IMR-90 (cell line): ENCODE data around the gene TMEM247. TPM values are rescaled to one million over a fixed set of nuclear protein-coding genes. Genes with fewer than 3 reads are reported as not detected.

Experiments
- ATAC-seq: fragments of 200-7000 bp; cut with Tn5 transposase; 2 replicates; pipeline ENCODE4 v1.9.1; 2020; ENCODE audit warnings: low read depth, mild to moderate bottlenecking, moderate library complexity
- BruUV-seq: library from RNA; stranded (reverse); fragments of 400-500 nt; replicated peaks from 2 replicates; lab custom pipeline; 2021; lab: Mats Ljungman, UMichigan
- CTCF ChIA-PET: fragments of 300-600 bp; formaldehyde crosslinking; extraction: SDS; loops from one replicate; lab custom pipeline; 2021; ENCODE audit warnings: antibody characterized with exemption; lab: Yijun Ruan, JAX
- POLR2A ChIA-PET: fragments of 300-600 bp; sonication (Branson Sonifier 250); formaldehyde crosslinking; loops from one replicate; lab custom pipeline; 2022; ENCODE audit warnings: antibody characterized with exemption; ENCODE audit not compliant: unreplicated experiment; lab: Charles Lee
- DNase-seq: peaks from one replicate; pipeline ENCODE4 v3.0.0; 2013
- H2AFZ ChIP-seq: replicated peaks from 2 replicates; pipeline ENCODE3; 2013; ENCODE audit warnings: low read length, mild to moderate bottlenecking; ENCODE audit not compliant: poor library complexity
- H2AK5ac ChIP-seq: 2 replicates; pipeline ENCODE4 v1.6.1; 2013; ENCODE audit warnings: low read depth, low read length, inconsistent platforms
- H2AK9ac ChIP-seq: replicated peaks from 2 replicates; pipeline ENCODE3; 2013; ENCODE audit warnings: mild to moderate bottlenecking, low read depth, low read length, moderate library complexity; ENCODE audit not compliant: poor library complexity
- H2BK120ac ChIP-seq: 2 replicates; pipeline ENCODE4 v1.6.1; 2013; ENCODE audit warnings: low read depth, low read length, inconsistent platforms
- H2BK15ac ChIP-seq: 3 replicates; pipeline ENCODE4 v1.6.1; 2013; ENCODE audit warnings: low read depth, low read length, inconsistent platforms
- H2BK20ac ChIP-seq: 2 replicates; pipeline ENCODE4 v1.6.1; 2013; ENCODE audit warnings: low read depth, mild to moderate bottlenecking, inconsistent platforms, low read length, moderate library complexity
- H2BK5ac ChIP-seq: 2 replicates; pipeline ENCODE4 v1.6.1; 2013; ENCODE audit warnings: mild to moderate bottlenecking, low read depth, low read length, inconsistent platforms; ENCODE audit not compliant: poor library complexity, severe bottlenecking
- H3K14ac ChIP-seq: replicated peaks from 2 replicates; pipeline ENCODE4 v1.6.1; 2013; ENCODE audit warnings: low read depth, low read length, inconsistent platforms
- H3K18ac ChIP-seq: 2 replicates; pipeline ENCODE4 v1.6.1; 2013; ENCODE audit warnings: low read depth, low read length, control low read depth
- H3K23ac ChIP-seq: 2 replicates; pipeline ENCODE4 v1.6.1; 2013; ENCODE audit warnings: low read depth, low read length, inconsistent platforms
- H3K27ac ChIP-seq: 2 replicates; pipeline ENCODE4 v1.5.1; 2013; ENCODE audit warnings: mild to moderate bottlenecking, control low read depth, low read length; ENCODE audit not compliant: insufficient read depth
- H3K27me3 ChIP-seq: 2 replicates; pipeline ENCODE4 v1.6.1; 2013; ENCODE audit warnings: low read length; ENCODE audit not compliant: control insufficient read depth, insufficient read depth
- H3K36me3 ChIP-seq: 2 replicates; pipeline ENCODE4 v1.6.1; 2013; ENCODE audit warnings: low read length, mixed read lengths; ENCODE audit not compliant: control insufficient read depth, insufficient read depth
- H3K4ac ChIP-seq: 2 replicates; pipeline ENCODE4 v1.6.1; 2013; ENCODE audit warnings: low read depth, low read length, inconsistent platforms
- H3K4me1 ChIP-seq: 2 replicates; pipeline ENCODE4 v1.6.1; 2013; ENCODE audit warnings: low read length, mixed read lengths; ENCODE audit not compliant: control insufficient read depth, insufficient read depth
- H3K4me2 ChIP-seq: 2 replicates; pipeline ENCODE4 v1.6.1; 2013; ENCODE audit warnings: low read depth, mild to moderate bottlenecking, control low read depth, low read length, moderate library complexity
- H3K4me3 ChIP-seq: 2 replicates; pipeline ENCODE4 v1.5.1; 2013; ENCODE audit warnings: low read depth, mild to moderate bottlenecking, control low read depth, low read length, moderate library complexity; ENCODE audit not compliant: insufficient read depth
- H3K56ac ChIP-seq: 2 replicates; pipeline ENCODE4 v1.6.1; 2013; ENCODE audit warnings: low read length, inconsistent platforms; ENCODE audit not compliant: insufficient read depth; ENCODE audit errors: extremely low read depth
- H3K79me1 ChIP-seq, 2 experiments: 2 replicates each; pipeline ENCODE4 v1.6.1; 2013; ENCODE audit warnings: low read length in 2 of 2, inconsistent platforms in 1 of 2, low read depth in 1 of 2
- H3K9ac ChIP-seq: 2 replicates; pipeline ENCODE4 v1.6.1; 2013; ENCODE audit warnings: low read depth, low read length, control low read depth
- H3K9me1 ChIP-seq: 2 replicates; pipeline ENCODE4 v1.6.1; 2013; ENCODE audit warnings: low read length, inconsistent platforms; ENCODE audit not compliant: insufficient read depth
- H3K9me3 ChIP-seq: 2 replicates; pipeline ENCODE4 v1.6.1; 2013; ENCODE audit warnings: low read length; ENCODE audit not compliant: control insufficient read depth, insufficient read depth
- H4K20me1 ChIP-seq: 2 replicates; pipeline ENCODE4 v1.6.1; 2013; ENCODE audit warnings: low read length, inconsistent platforms; ENCODE audit not compliant: insufficient read depth
- H4K5ac ChIP-seq: 2 replicates; pipeline ENCODE4 v1.6.1; 2013; ENCODE audit warnings: mild to moderate bottlenecking, low read depth, low read length, control low read depth
- H4K8ac ChIP-seq, 2 experiments: 2 replicates each; pipeline ENCODE4 v1.6.1; 2013; ENCODE audit warnings: low read depth in 2 of 2, low read length in 2 of 2, control low read depth in 1 of 2, inconsistent platforms in 1 of 2
- H4K91ac ChIP-seq: 2 replicates; pipeline ENCODE4 v1.6.1; 2013; ENCODE audit warnings: low read depth, low read length, inconsistent platforms; ENCODE audit not compliant: insufficient read depth
- POLR2A ChIP-seq: IDR thresholded peaks from 2 replicates; pipeline ENCODE4 v1.6.1; 2012; ENCODE audit warnings: mild to moderate bottlenecking, low read depth, low read length
- RFX5 ChIP-seq: IDR thresholded peaks from 2 replicates; pipeline ENCODE4 v1.8.0; 2012; ENCODE audit warnings: low read depth, mild to moderate bottlenecking, low read length, moderate library complexity
- WGBS, 2 experiments: methylation state at CpG; one replicate each; pipeline versions ENCODE4 v1.1.5 to v1.1.7; 2013; ENCODE audit warnings: missing lambda C conversion rate in 2 of 2; ENCODE audit not compliant: insufficient read length in 1 of 2; ENCODE audit errors: extremely low coverage in 2 of 2; 5-methylcytosine and 5-hydroxymethylcytosine counted together
- dilution Hi-C: fragments of 300-500 bp; cut with HindIII; formaldehyde crosslinking; loops from one replicate; pipeline ENCODE4 v1.14.3; 2018; ENCODE audit warnings: low sequenced_read_pairs; ENCODE audit not compliant: unreplicated experiment
- in situ Hi-C: fragments of 300-500 bp; cut with MboI; formaldehyde crosslinking; loops from 3 replicates; pipeline ENCODE4 v1.14.3; 2019; ENCODE audit warnings: low sequenced_read_pairs, inconsistent platforms, mixed read lengths
- intact Hi-C: fragments of 100-400 bp; cut with micrococcal nuclease; formaldehyde crosslinking; loops from 2 replicates; pipeline ENCODE4 v1.10.0; 2022
- polyA plus RNA-seq, 3 experiments: library from polyadenylated mRNA; depleted of rRNA; stranded (reverse); fragments of >200 nt; gene quantifications; 2 replicates each; pipeline ENCODE4 v1.2.3, GENCODE V29; 2012; ENCODE audit warnings: low replicate concordance in 1 of 3
- total RNA-seq: library from RNA; depleted of rRNA; stranded (reverse); fragments of >200 nt; gene quantifications from 2 replicates; pipeline ENCODE4 v1.2.3, GENCODE V29; 2012

Gene TMEM247
- total and polyA plus RNA-seq, 2 of the 4 experiments (the other 2 are of a cell fraction), result not detected

DNA sequence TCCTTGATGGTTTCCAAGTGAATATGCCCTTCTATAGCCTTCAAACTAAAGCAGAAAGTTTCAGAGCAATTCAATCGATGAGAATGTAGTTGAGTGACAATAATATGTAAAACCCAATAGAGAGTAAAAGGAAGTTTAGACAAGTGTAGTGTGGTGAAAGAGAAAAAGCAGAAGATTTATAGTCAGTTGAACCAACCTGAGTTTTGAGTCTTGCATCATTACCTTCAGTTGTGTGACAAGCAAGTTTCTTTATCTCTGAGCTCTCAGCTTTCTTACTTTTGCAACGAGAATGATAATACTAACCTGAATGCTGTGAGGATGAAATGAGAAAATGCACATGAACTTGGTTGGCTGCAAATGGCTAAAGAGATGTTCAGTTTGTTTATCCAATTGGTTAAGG is 40.6 kb upstream of the TMEM247 start:
- no peak overlapping the region; the same call in 1 of the 2 replicates for H2AK5ac ChIP-seq
- ChIA-PET POLR2A (no interaction called here), CTCF (no interaction called here)
- no peak overlapping the region for H2BK5ac ChIP-seq
- in situ Hi-C loops, result no loop called here
- no peaks in the 10 kb centered on the region for H4K20me1 ChIP-seq
- H3K4ac ChIP-seq, result peak overlapping the region; percentile 46; the same call in 1 of the 2 replicates
- no peaks in the 10 kb centered on the region for H3K27me3 ChIP-seq
- no peak overlapping the region for H3K27ac ChIP-seq
- H2BK15ac ChIP-seq, result peak overlapping the region; percentile 78; the same call in 1 of the 3 replicates
- no peak overlapping the region for H4K5ac ChIP-seq
- H2BK20ac ChIP-seq, result peak overlapping the region; percentile 27
- no peaks in the 10 kb centered on the region for H3K36me3 ChIP-seq
- H4K91ac ChIP-seq, result no peak overlapping the region
- no peak overlapping the region for H3K9ac ChIP-seq
- peak overlapping the region; percentile 46; the same call in 1 of the 2 replicates for H3K18ac ChIP-seq
- 0 out of 2 replicates have a peak overlapping the region, but pooled peaks have one; percentile 1 for H3K23ac ChIP-seq
- no peak for TF ChIP-seq RFX5
- no peak for TF ChIP-seq POLR2A
- no peak overlapping the region for H3K14ac ChIP-seq
- H3K4me1 ChIP-seq, result peaks cover 18% of the 10 kb centered on the region
- intact Hi-C loops, result loop anchor here (5.0 kb wide), 1 partner anchor 36 kb away; no protein-coding TSS in a partner anchor
- 67% methylated on average over 1 of the region's 2 CpGs; no CpG with 5 or more reads in 1 of the 2 experiments for WGBS, 2 experiments
- 0 out of 4 replicates have a peak overlapping the region, but pooled peaks of 1 of the 2 experiments have one; percentile 0 for H4K8ac ChIP-seq
- H3K9me3 ChIP-seq, result no peaks in the 10 kb centered on the region
- no peak overlapping the region for H3K4me3 ChIP-seq
- H3K79me1 ChIP-seq, result no peaks in the 10 kb centered on the region; a peak in 1 of 4 replicates
- H3K9me1 ChIP-seq, result peaks cover 8% of the 10 kb centered on the region
- no peak overlapping the region for H3K4me2 ChIP-seq
- no peak overlapping the region for H2AK9ac ChIP-seq
- H3K56ac ChIP-seq, result no peak overlapping the region
- ATAC-seq (no peak), DNase-seq (no peak)
- no peak overlapping the region for H2AFZ ChIP-seq
- no TSS peak for BruUV-seq
- peak overlapping the region; percentile 60; the same call in 1 of the 2 replicates for H2BK120ac ChIP-seq
- dilution Hi-C loops, result no loop called here
